Chondrocyte (in vitro differentiated cells): ENCODE data around the gene MYH11. TPM values are rescaled to one million over a fixed set of nuclear protein-coding genes. Genes with fewer than 3 reads are reported as not detected.

Source experiments
- DNase-seq: peaks from one replicate; pipeline ENCODE4 v3.0.0; 2021; ENCODE audit warnings: mixed read lengths, low spot score
- H3K27ac Mint-ChIP-seq: one replicate; pipeline ENCODE4 v1.8.0; 2021; ENCODE audit warnings: mild to moderate bottlenecking, moderate library complexity, mixed read lengths; ENCODE audit not compliant: unreplicated experiment
- H3K27me3 Mint-ChIP-seq: 2 replicates; pipeline ENCODE4 v1.8.0; 2021; ENCODE audit warnings: low read depth, mixed read lengths
- H3K36me3 Mint-ChIP-seq: 2 replicates; pipeline ENCODE4 v1.8.0; 2021; ENCODE audit warnings: low read depth, mixed read lengths
- H3K4me1 Mint-ChIP-seq: 2 replicates; pipeline ENCODE4 v1.8.0; 2021; ENCODE audit warnings: low read depth, mild to moderate bottlenecking, mixed read lengths
- H3K4me3 Mint-ChIP-seq: one replicate; pipeline ENCODE4 v1.8.0; 2021; ENCODE audit warnings: mild to moderate bottlenecking, moderate library complexity, mixed read lengths; ENCODE audit not compliant: unreplicated experiment
- H3K9me3 Mint-ChIP-seq: 2 replicates; pipeline ENCODE4 v1.8.0; 2021; ENCODE audit warnings: low read depth, mixed read lengths
- total RNA-seq: library from RNA; stranded (reverse); gene quantifications from 3 replicates; pipeline ENCODE4 v1.2.1, GENCODE V29; 2021
- TF ChIP-seq, protein P1 (sequence below): fragments of 200-600 bp; sonication (generic); IDR thresholded peaks from 2 replicates; pipeline ENCODE4 v1.5.0; 2021; ENCODE audit warnings: antibody characterized with exemption, mild to moderate bottlenecking, moderate library complexity

Gene MYH11
- total RNA-seq, 1 donor from 2014 or later: 58.3 TPM

DNA sequence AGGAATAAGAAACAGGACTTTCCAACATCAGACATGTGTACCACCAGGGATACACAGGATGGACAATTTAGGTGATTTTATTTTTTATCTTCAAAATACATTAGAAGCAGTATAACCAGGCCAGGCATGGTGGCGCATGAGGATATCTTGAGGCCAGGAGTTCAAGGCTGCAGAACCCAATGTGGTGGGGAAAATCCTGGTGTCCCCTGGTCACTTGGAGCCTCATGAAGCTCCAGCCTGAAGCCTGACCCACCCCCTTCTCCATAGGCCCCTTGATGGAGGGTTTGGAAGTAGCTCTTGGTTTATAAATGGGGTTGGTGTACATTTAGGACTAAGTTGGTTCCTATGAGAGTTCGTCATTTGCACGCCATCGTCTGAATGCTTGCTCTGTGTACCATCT is 88.6 kb downstream of the MYH11 start:
- H3K4me1 Mint-ChIP-seq: peaks cover 17% of the 10 kb centered on the region
- H3K36me3 Mint-ChIP-seq: peaks cover 9% of the 10 kb centered on the region
- H3K27me3 Mint-ChIP-seq: peaks cover 2% of the 10 kb centered on the region
- TF ChIP-seq, protein P1, sequence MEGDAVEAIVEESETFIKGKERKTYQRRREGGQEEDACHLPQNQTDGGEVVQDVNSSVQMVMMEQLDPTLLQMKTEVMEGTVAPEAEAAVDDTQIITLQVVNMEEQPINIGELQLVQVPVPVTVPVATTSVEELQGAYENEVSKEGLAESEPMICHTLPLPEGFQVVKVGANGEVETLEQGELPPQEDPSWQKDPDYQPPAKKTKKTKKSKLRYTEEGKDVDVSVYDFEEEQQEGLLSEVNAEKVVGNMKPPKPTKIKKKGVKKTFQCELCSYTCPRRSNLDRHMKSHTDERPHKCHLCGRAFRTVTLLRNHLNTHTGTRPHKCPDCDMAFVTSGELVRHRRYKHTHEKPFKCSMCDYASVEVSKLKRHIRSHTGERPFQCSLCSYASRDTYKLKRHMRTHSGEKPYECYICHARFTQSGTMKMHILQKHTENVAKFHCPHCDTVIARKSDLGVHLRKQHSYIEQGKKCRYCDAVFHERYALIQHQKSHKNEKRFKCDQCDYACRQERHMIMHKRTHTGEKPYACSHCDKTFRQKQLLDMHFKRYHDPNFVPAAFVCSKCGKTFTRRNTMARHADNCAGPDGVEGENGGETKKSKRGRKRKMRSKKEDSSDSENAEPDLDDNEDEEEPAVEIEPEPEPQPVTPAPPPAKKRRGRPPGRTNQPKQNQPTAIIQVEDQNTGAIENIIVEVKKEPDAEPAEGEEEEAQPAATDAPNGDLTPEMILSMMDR: no peak
- H3K27ac Mint-ChIP-seq: no peak overlapping the region
- H3K9me3 Mint-ChIP-seq: no peaks in the 10 kb centered on the region
- DNase-seq: no peak
- H3K4me3 Mint-ChIP-seq: no peak overlapping the region

DNA sequence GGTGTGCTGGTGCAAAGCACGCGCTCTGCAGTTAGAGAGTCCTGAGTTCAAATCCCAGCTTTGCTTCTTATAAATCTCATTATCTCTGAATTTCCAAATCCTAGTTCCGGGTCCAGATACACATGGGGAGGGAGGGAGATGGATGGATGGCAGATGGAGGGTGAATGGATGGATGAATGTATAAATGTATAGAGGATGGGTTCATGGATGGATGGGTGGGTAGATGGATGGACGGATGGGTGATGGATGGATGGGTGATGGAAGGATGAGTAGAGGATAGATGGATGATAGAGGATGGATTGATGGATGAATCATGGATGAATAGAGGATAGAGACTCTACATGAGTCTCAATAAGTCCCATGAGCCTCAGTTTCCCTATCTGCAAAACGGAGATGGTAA is 89.9 kb downstream of the MYH11 start:
- TF ChIP-seq, protein P1: no peak
- Mint-ChIP-seq H3K4me1 (peaks cover 17% of the 10 kb centered on the region), H3K27me3 (peaks cover 4% of the 10 kb centered on the region), H3K4me3 (no peak overlapping the region), H3K27ac (no peak overlapping the region), H3K36me3 (peaks cover 10% of the 10 kb centered on the region), H3K9me3 (no peaks in the 10 kb centered on the region)
- no peak for DNase-seq

DNA sequence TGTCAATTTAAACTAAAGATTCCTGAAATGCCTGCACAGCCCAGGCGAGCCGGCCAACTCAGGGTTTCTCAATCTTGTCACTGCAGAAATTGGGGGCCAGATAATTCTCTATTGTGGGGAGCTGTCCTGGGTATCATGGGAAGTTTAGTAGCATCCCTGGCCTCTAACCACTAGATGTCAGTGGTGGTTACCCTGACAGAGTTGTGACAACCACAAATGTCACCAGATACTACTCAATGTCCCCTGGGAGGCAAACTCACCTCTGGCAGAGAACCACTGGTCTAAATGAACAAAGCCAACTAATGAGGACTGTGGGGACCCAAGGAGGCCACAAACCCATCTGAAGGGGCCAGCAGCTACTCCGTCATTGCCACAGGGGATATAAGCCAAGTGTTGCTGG is 90.9 kb downstream of the MYH11 start:
- Mint-ChIP-seq H3K9me3 (no peaks in the 10 kb centered on the region), H3K36me3 (peaks cover 12% of the 10 kb centered on the region), H3K27me3 (peaks cover 4% of the 10 kb centered on the region), H3K27ac (no peak overlapping the region), H3K4me3 (no peak overlapping the region), H3K4me1 (peaks cover 12% of the 10 kb centered on the region)
- DNase-seq: no peak
- TF ChIP-seq, protein P1: peak; percentile 87

DNA sequence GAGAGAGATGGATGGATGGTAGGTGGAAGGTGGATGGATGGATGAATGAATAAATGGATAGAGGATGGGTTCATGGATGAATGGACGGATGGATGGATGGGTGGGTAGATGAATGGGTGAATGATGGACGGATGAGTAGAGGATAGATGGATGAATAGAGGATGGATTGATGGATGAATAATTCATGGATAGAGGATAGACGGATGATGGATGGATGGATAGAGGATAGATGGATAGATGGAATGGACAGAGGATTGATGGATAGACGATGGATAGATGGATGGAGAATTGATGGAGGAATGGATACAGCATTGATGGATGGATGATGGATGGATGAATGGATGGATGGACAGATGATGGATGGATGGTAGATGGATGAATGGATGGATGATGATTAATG is 91.7 kb downstream of the MYH11 start:
- no peaks in the 10 kb centered on the region for H3K9me3 Mint-ChIP-seq
- H3K4me3 Mint-ChIP-seq: no peak overlapping the region
- peaks cover 14% of the 10 kb centered on the region for H3K36me3 Mint-ChIP-seq
- TF ChIP-seq, protein P1: no peak
- H3K27ac Mint-ChIP-seq: no peak overlapping the region
- peaks cover 5% of the 10 kb centered on the region for H3K4me1 Mint-ChIP-seq
- peaks cover 4% of the 10 kb centered on the region for H3K27me3 Mint-ChIP-seq
- no peak for DNase-seq

DNA sequence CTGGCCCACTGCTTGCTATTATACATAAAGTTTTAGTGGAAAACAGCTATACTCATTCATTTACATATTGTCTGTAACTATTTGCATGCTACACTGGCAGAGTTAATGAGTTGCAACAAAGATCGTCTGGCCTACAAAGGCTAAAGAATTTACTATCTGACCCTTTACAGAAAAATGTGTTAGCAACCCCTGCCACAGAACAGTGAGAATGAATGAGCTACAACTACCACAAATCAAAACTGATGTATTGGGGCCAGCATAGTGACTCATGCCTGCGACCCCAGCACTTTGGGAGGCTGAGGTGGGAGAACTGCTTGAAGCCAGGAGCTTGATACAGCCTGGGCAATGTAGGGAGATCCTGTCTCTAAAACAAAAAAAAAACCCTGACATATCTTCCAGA is 92.7 kb downstream of the MYH11 start:
- H3K27ac Mint-ChIP-seq: no peak overlapping the region
- no peak for DNase-seq
- H3K36me3 Mint-ChIP-seq: peaks cover 16% of the 10 kb centered on the region
- no peak overlapping the region for H3K4me3 Mint-ChIP-seq
- peaks cover 6% of the 10 kb centered on the region for H3K27me3 Mint-ChIP-seq
- TF ChIP-seq, protein P1: no peak
- H3K4me1 Mint-ChIP-seq: peaks cover 3% of the 10 kb centered on the region
- H3K9me3 Mint-ChIP-seq: no peaks in the 10 kb centered on the region
